Measurements from ENCODE around the gene KHNYN.

- TF ChIP-seq, protein P1, sequence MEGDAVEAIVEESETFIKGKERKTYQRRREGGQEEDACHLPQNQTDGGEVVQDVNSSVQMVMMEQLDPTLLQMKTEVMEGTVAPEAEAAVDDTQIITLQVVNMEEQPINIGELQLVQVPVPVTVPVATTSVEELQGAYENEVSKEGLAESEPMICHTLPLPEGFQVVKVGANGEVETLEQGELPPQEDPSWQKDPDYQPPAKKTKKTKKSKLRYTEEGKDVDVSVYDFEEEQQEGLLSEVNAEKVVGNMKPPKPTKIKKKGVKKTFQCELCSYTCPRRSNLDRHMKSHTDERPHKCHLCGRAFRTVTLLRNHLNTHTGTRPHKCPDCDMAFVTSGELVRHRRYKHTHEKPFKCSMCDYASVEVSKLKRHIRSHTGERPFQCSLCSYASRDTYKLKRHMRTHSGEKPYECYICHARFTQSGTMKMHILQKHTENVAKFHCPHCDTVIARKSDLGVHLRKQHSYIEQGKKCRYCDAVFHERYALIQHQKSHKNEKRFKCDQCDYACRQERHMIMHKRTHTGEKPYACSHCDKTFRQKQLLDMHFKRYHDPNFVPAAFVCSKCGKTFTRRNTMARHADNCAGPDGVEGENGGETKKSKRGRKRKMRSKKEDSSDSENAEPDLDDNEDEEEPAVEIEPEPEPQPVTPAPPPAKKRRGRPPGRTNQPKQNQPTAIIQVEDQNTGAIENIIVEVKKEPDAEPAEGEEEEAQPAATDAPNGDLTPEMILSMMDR (conservative IDR thresholded peaks at IDR 0.05): no peak
- no peak for TF ChIP-seq ZFX (IDR thresholded peaks at IDR 0.05)
Observed at GRCh38 chr14:24390701-24391468, 38.9 kb upstream of the KHNYN start.

Measured in C4-2B (cell line).